Mesenchymal stem cell (in vitro differentiated cells and primary cell): ENCODE data around the gene SRPRB.
A peak's percentile ranks its signal among the peaks of the same experiment; 100 is the strongest.

Source experiments
- DNase-seq: peaks from one replicate; pipeline ENCODE4 v3.0.0-alpha.2; 2013
- H2AFZ ChIP-seq: one replicate; pipeline ENCODE4 v1.6.1; 2013; ENCODE audit warnings: low read depth, mild to moderate bottlenecking, control low read depth, inconsistent platforms, low read length, moderate library complexity
- H2AK5ac ChIP-seq: 2 replicates; pipeline ENCODE4 v1.6.1; 2013; ENCODE audit warnings: low read length, moderate library complexity, mild to moderate bottlenecking, inconsistent platforms; ENCODE audit not compliant: severe bottlenecking
- H2BK120ac ChIP-seq: one replicate; pipeline ENCODE4 v1.6.1; 2013; ENCODE audit warnings: low read depth, mild to moderate bottlenecking, inconsistent platforms, low read length, moderate library complexity
- H2BK12ac ChIP-seq, 2 experiments: one replicate each; pipeline ENCODE4 v1.6.1; 2013; ENCODE audit warnings: inconsistent platforms in 2 of 2, low read length in 2 of 2, mild to moderate bottlenecking in 2 of 2, moderate library complexity in 2 of 2, control low read depth in 1 of 2
- H2BK15ac ChIP-seq: one replicate; pipeline ENCODE4 v1.6.1; 2013; ENCODE audit warnings: mild to moderate bottlenecking, low read depth, inconsistent platforms; ENCODE audit not compliant: poor library complexity, severe bottlenecking
- H2BK5ac ChIP-seq: 2 replicates; pipeline ENCODE4 v1.6.1; 2013; ENCODE audit warnings: low read depth, mild to moderate bottlenecking, low read length, control low read depth, inconsistent platforms; ENCODE audit not compliant: poor library complexity, severe bottlenecking
- H3K14ac ChIP-seq, 2 experiments: one replicate each; pipeline ENCODE4 v1.6.1; 2013; ENCODE audit warnings: inconsistent platforms in 2 of 2, low read length in 2 of 2, control low read depth in 1 of 2, mild to moderate bottlenecking in 1 of 2, moderate library complexity in 1 of 2
- H3K18ac ChIP-seq, 2 experiments: one replicate each; pipeline ENCODE4 v1.6.1; 2013; ENCODE audit warnings: inconsistent platforms in 2 of 2, low read length in 2 of 2, control low read depth in 1 of 2, low read depth in 1 of 2, mild to moderate bottlenecking in 1 of 2
- H3K23ac ChIP-seq, 2 experiments: one replicate each; pipeline ENCODE4 v1.6.1; 2013; ENCODE audit warnings: inconsistent platforms in 2 of 2, low read length in 2 of 2, mild to moderate bottlenecking in 2 of 2, moderate library complexity in 2 of 2, control low read depth in 1 of 2
- H3K27ac ChIP-seq: 2 replicates; pipeline ENCODE4 v1.5.1; 2013; ENCODE audit warnings: mild to moderate bottlenecking, moderate library complexity, low read length, control low read depth, inconsistent platforms; ENCODE audit not compliant: poor library complexity, severe bottlenecking
- H3K27me3 ChIP-seq, 2 experiments: 2 replicates each; pipeline versions ENCODE4 v1.6.1 to v1.7.0; 2013; ENCODE audit warnings: low read length in 2 of 2, mild to moderate bottlenecking in 2 of 2, moderate library complexity in 2 of 2, control low read depth in 1 of 2, inconsistent platforms in 1 of 2; ENCODE audit not compliant: control insufficient read depth in 1 of 2, insufficient read depth in 1 of 2
- H3K36me3 ChIP-seq, 2 experiments: 2 replicates each; pipeline versions ENCODE4 v1.6.1 to v1.7.0; 2013; ENCODE audit warnings: low read length in 2 of 2, control low read depth in 1 of 2, inconsistent platforms in 1 of 2, low read depth in 1 of 2, mild to moderate bottlenecking in 1 of 2; ENCODE audit not compliant: insufficient read depth in 2 of 2, control insufficient read depth in 1 of 2
- H3K4ac ChIP-seq, 2 experiments: one replicate each; pipeline ENCODE4 v1.6.1; 2013; ENCODE audit warnings: inconsistent platforms in 2 of 2, low read length in 2 of 2, mild to moderate bottlenecking in 2 of 2, moderate library complexity in 2 of 2, control low read depth in 1 of 2, low read depth in 1 of 2
- H3K4me1 ChIP-seq: 2 replicates; pipeline ENCODE4 v1.6.1; 2013; ENCODE audit warnings: low read depth, low read length, control low read depth; ENCODE audit not compliant: control insufficient read depth, insufficient read depth
- H3K4me2 ChIP-seq: 2 replicates; pipeline ENCODE4 v1.6.1; 2013; ENCODE audit warnings: low read length, mild to moderate bottlenecking, inconsistent platforms; ENCODE audit not compliant: poor library complexity, severe bottlenecking
- H3K4me3 ChIP-seq, 2 experiments: 2 replicates each; pipeline versions ENCODE4 v1.5.1 to v1.7.0; 2013; ENCODE audit warnings: low read length in 2 of 2, mild to moderate bottlenecking in 2 of 2, control low read depth in 1 of 2, low read depth in 1 of 2; ENCODE audit not compliant: insufficient read depth in 1 of 2
- H3K79me1 ChIP-seq: replicated peaks from 2 replicates; pipeline ENCODE4 v1.6.1; 2013; ENCODE audit warnings: mild to moderate bottlenecking, control low read depth, low read length, inconsistent platforms; ENCODE audit not compliant: poor library complexity, severe bottlenecking
- H3K9ac ChIP-seq: 2 replicates; pipeline ENCODE4 v1.7.0; 2013; ENCODE audit warnings: mild to moderate bottlenecking, low read length, moderate library complexity
- H3K9me3 ChIP-seq: 2 replicates; pipeline ENCODE4 v1.7.0; 2013; ENCODE audit warnings: mild to moderate bottlenecking, low read length; ENCODE audit not compliant: control insufficient read depth
- H4K8ac ChIP-seq: one replicate; pipeline ENCODE4 v1.6.1; 2013; ENCODE audit warnings: inconsistent platforms, mild to moderate bottlenecking, low read length, moderate library complexity
- H4K91ac ChIP-seq: one replicate; pipeline ENCODE4 v1.6.1; 2013; ENCODE audit warnings: mild to moderate bottlenecking, low read length, inconsistent platforms
- WGBS: methylation state at CpG from one replicate; pipeline ENCODE4 v1.1.7; 2013; ENCODE audit warnings: mixed read lengths; 5-methylcytosine and 5-hydroxymethylcytosine counted together

The SRPRB gene

DNA sequence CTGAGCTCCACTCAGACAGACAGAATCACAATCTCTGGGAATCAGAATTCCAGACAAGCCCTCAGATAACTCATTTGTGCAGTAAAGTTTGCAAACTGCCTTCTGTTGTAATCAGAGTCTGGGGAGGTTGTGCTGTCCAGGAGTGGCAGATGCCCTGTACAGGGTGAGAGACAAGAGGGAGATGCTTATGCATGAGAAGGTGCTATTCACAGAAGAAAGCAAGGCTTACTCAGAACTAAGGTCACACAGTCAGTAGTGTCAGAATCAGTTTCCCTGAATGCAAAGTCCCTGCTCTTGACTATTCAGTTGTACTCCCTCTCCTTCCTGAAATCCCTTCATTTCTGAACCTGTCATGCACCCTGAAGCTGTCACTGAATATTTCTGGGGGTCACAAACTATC is 43.7 kb downstream of the SRPRB start:
- H3K79me1 ChIP-seq: no peaks in the 10 kb centered on the region
- H2BK120ac ChIP-seq: no peak overlapping the region
- H3K14ac ChIP-seq: no peak overlapping the region
- no peak overlapping the region for H2BK12ac ChIP-seq
- no peaks in the 10 kb centered on the region for H3K36me3 ChIP-seq
- H3K4me1 ChIP-seq: no peaks in the 10 kb centered on the region
- no peak overlapping the region for H3K4me3 ChIP-seq
- H3K4me2 ChIP-seq: no peak overlapping the region
- H3K9me3 ChIP-seq: no peaks in the 10 kb centered on the region
- H3K9ac ChIP-seq: no peak overlapping the region
- no peak overlapping the region for H4K8ac ChIP-seq
- H3K18ac ChIP-seq: no peak overlapping the region
- H3K27ac ChIP-seq: no peak overlapping the region
- no peak for DNase-seq
- no peak overlapping the region for H2BK5ac ChIP-seq
- H3K4ac ChIP-seq: no peak overlapping the region
- no peak overlapping the region for H2BK15ac ChIP-seq
- no peak overlapping the region for H2AK5ac ChIP-seq
- no peak overlapping the region for H2AFZ ChIP-seq
- H4K91ac ChIP-seq: no peak overlapping the region
- H3K23ac ChIP-seq: peak overlapping the region in 1 of 2 experiments; percentile 23
- no peaks in the 10 kb centered on the region for H3K27me3 ChIP-seq

DNA sequence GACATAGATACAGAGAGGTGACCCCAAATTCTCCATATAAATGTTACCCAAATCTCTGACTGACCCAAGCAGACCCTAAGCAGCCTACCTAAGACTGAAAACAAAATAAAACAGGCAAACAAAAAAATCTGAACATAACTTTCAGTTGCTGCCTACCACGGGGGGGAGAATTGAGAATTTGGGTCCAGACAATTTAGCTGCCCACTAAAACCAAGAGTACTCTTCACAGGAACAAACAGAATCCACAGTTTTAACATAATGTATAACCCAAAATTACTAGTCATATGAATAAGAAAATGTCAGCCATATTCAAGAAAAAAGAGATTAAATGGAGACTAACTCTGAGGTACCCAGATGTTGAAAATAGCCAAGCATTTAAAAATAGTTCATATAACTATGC is 44.4 kb downstream of the SRPRB start:
- Histone ChIP-seq H3K36me3 (no peaks in the 10 kb centered on the region), H3K9me3 (no peaks in the 10 kb centered on the region), H3K14ac (no peak overlapping the region), H3K9ac (no peak overlapping the region), H3K79me1 (no peaks in the 10 kb centered on the region), H2BK120ac (no peak overlapping the region), H3K4me2 (no peak overlapping the region), H3K4ac (no peak overlapping the region), H3K18ac (no peak overlapping the region), H4K8ac (no peak overlapping the region), H2BK12ac (no peak overlapping the region), H3K4me1 (no peaks in the 10 kb centered on the region), H3K23ac (no peak overlapping the region), H4K91ac (no peak overlapping the region), H3K4me3 (no peak overlapping the region), H3K27ac (no peak overlapping the region), H2AFZ (no peak overlapping the region), H2AK5ac (no peak overlapping the region), H2BK15ac (no peak overlapping the region), H3K27me3 (no peaks in the 10 kb centered on the region), H2BK5ac (no peak overlapping the region)
- WGBS: 83% methylated on average over 1 of the region's 1 CpG
- no peak for DNase-seq

DNA sequence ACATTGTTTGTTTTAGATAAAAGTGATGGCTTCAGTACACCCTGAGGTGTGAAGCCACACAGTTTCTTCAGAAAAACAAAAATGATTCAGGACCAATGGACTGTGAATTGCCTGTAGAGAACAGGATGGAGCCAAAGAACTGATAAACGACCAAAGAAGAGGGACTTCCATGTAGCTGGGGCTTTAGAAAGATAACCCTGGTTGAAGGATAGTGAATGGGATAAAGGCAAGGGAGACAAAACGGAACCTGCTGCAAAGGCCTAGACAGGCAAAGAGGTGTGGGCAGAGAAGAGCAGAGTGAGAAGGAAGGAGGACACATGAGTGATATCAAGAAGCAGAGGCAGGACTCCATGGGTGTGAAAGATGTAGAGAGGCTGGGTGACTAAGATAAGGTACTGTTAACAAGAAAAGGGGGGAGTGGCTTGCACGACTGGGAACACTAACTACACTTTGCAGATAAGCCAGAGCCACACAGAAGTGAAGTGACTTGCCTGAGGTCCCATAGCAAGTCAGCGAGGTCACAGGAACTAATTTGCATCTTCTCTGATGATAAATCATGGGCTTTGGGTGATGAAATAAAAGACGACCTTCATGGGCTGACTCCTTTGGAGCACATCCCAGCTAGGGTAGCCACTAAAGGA is 45.8 kb downstream of the SRPRB start:
- H3K27me3 ChIP-seq: no peaks in the 10 kb centered on the region
- H2BK15ac ChIP-seq: no peak overlapping the region
- H3K23ac ChIP-seq: no peak overlapping the region
- no peak overlapping the region for H2BK5ac ChIP-seq
- no peak overlapping the region for H3K9ac ChIP-seq
- H3K4me1 ChIP-seq: no peaks in the 10 kb centered on the region
- no peak overlapping the region for H3K18ac ChIP-seq
- DNase-seq: no peak
- H3K4me2 ChIP-seq: no peak overlapping the region
- H2AFZ ChIP-seq: no peak overlapping the region
- H4K8ac ChIP-seq: no peak overlapping the region
- no peak overlapping the region for H2BK120ac ChIP-seq
- no peak overlapping the region for H3K4ac ChIP-seq
- H2AK5ac ChIP-seq: no peak overlapping the region
- no peak overlapping the region for H3K4me3 ChIP-seq
- 52% methylated on average over 5 of the region's 5 CpGs for WGBS
- no peak overlapping the region for H3K14ac ChIP-seq
- H3K27ac ChIP-seq: no peak overlapping the region
- no peaks in the 10 kb centered on the region for H3K79me1 ChIP-seq
- H4K91ac ChIP-seq: no peak overlapping the region
- H3K36me3 ChIP-seq: no peaks in the 10 kb centered on the region
- H2BK12ac ChIP-seq: no peak overlapping the region
- H3K9me3 ChIP-seq: no peaks in the 10 kb centered on the region

DNA sequence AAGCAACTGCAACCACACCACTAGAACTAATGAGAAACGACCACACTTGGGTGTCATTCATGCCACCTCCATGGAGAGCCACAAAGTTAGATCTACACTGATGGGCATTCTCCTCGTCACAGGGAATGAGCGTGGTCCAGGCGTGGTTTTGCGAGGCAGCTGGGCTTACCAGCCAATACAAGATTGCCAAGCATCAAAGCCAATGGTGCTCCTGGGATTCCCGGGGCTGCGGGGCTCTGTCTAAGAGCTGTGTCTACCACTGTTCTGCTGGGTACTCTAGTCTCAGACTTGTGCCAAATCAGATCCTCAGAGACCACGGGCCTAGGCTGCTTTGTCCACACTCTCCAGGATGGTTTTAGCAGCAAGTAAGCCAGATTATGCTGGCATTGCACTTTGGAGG is 46.3 kb downstream of the SRPRB start:
- H3K36me3 ChIP-seq: no peaks in the 10 kb centered on the region
- no peak overlapping the region for H3K27ac ChIP-seq
- H3K9ac ChIP-seq: no peak overlapping the region
- H2BK15ac ChIP-seq: no peak overlapping the region
- H3K23ac ChIP-seq: no peak overlapping the region
- no peak overlapping the region for H3K4me3 ChIP-seq
- H2BK120ac ChIP-seq: no peak overlapping the region
- 88% methylated on average over 8 of the region's 8 CpGs for WGBS
- H4K8ac ChIP-seq: no peak overlapping the region
- H2BK5ac ChIP-seq: no peak overlapping the region
- no peaks in the 10 kb centered on the region for H3K4me1 ChIP-seq
- H3K14ac ChIP-seq: no peak overlapping the region
- no peak overlapping the region for H3K4me2 ChIP-seq
- no peaks in the 10 kb centered on the region for H3K9me3 ChIP-seq
- H2AK5ac ChIP-seq: no peak overlapping the region
- no peak overlapping the region for H4K91ac ChIP-seq
- H3K79me1 ChIP-seq: no peaks in the 10 kb centered on the region
- no peak for DNase-seq
- no peak overlapping the region for H2BK12ac ChIP-seq
- no peak overlapping the region for H3K18ac ChIP-seq
- no peak overlapping the region for H3K4ac ChIP-seq
- no peak overlapping the region for H2AFZ ChIP-seq
- no peaks in the 10 kb centered on the region for H3K27me3 ChIP-seq
